Measurements from ENCODE around the gene NPC1. TPM values are rescaled to one million over a fixed set of nuclear protein-coding genes. Genes with fewer than 3 reads are reported as not detected.

The NPC1 gene
- total RNA-seq: 45.5 and 65.4 TPM in 2 replicates

GRCh38 chr18:23586249-23587196, at the start of gene NPC1:
TSS of gene NPC1 (minus strand) at chr18:23586506. CDS start at chr18:23586343, 163 bp downstream.

GRCh38 chr18:23503038-23503962, 83.0 kb downstream of the NPC1 start, which contains the start of gene RMC1:
TSS of gene RMC1 (plus strand) at chr18:23503511. CDS start at chr18:23503619, 108 bp downstream.

Small RNA genes within 50 kb of the gene (small RNA-seq; reads per million reads assigned to genes)
- gene AC026634.1 (not detected), gene RF00019 (not detected)

Other genes starting within 250 kb of the NPC1 start
- 82.3 and 94.8 TPM in 2 replicates for gene RIOK3, start 133.2 kb downstream of the NPC1 start, total RNA-seq
- 23.5 and 28.2 TPM in 2 replicates for gene RMC1, start 83.0 kb downstream of the NPC1 start, total RNA-seq
- 0.27 and 2.2 TPM in 2 replicates for gene ANKRD29, start 76.4 kb upstream of the NPC1 start, total RNA-seq
- gene LAMA3, start 102.9 kb upstream of the NPC1 start, total RNA-seq: 8.0 and 11.1 TPM in 2 replicates

Measured in thoracic aorta endothelial cell (primary cell).